ENCODE data around the gene DENND1B.
A peak's percentile ranks its signal among the peaks of the same experiment; 100 is the strongest.
"Not testable (repeated sequence)": the region's sequence is repeated elsewhere in the genome, so short reads cannot be mapped to it uniquely, and the experiment has no call there.

DENND1B gene

GRCh38 chr1:197541411-197541810, 233.9 kb downstream of the DENND1B start:
- no peak for DNase-seq

GRCh38 chr1:197526736-197527371, 248.4 kb downstream of the DENND1B start:
- peak in 1 of 2 experiments; percentile 13 for DNase-seq

GRCh38 chr1:197521118-197521739, 254.1 kb downstream of the DENND1B start:
- peak in 1 of 2 experiments; percentile 15 for DNase-seq

- DNase-seq: no peak
Measured at GRCh38 chr1:197519741-197520334, 255.4 kb downstream of the DENND1B start.

- no peak for DNase-seq
Measured at GRCh38 chr1:197515421-197515820, 259.9 kb downstream of the DENND1B start.

GRCh38 chr1:197510691-197511378, 264.4 kb downstream of the DENND1B start:
- DNase-seq: no peak

- DNase-seq: no peak
Measured at GRCh38 chr1:197496722-197497121, 278.6 kb downstream of the DENND1B start.

- not testable (repeated sequence) for DNase-seq
Measured at GRCh38 chr1:197491505-197491904, 283.8 kb downstream of the DENND1B start.

- no peak for DNase-seq
Measured at GRCh38 chr1:197486946-197487345, 288.3 kb downstream of the DENND1B start.

GRCh38 chr1:197485790-197486189, 289.5 kb downstream of the DENND1B start:
- DNase-seq: no peak

- no peak for DNase-seq
Measured at GRCh38 chr1:197481101-197481500, 294.2 kb downstream of the DENND1B start.

GRCh38 chr1:197480446-197480845, 294.8 kb downstream of the DENND1B start:
- DNase-seq: no peak

- DNase-seq: no peak
Measured at GRCh38 chr1:197472141-197472540, 303.1 kb downstream of the DENND1B start.

- no peak for DNase-seq
Measured at GRCh38 chr1:197471248-197471985, 303.9 kb downstream of the DENND1B start.

GRCh38 chr1:197470330-197470729, 304.9 kb downstream of the DENND1B start:
- DNase-seq: no peak

GRCh38 chr1:197469620-197470210, 305.6 kb downstream of the DENND1B start:
- DNase-seq: peak in 1 of 2 experiments; percentile 32

- no peak for DNase-seq
Measured at GRCh38 chr1:197468543-197469175, 306.6 kb downstream of the DENND1B start.

- no peak for DNase-seq
Measured at GRCh38 chr1:197467881-197468280, 307.4 kb downstream of the DENND1B start.

- DNase-seq: no peak
Measured at GRCh38 chr1:197466813-197467212, 308.5 kb downstream of the DENND1B start.

GRCh38 chr1:197465528-197466327, 309.6 kb downstream of the DENND1B start:
- DNase-seq: no peak

GRCh38 chr1:197464044-197464443, 311.2 kb downstream of the DENND1B start:
- DNase-seq: no peak

Measured in NCI-H1930 (cell line).